ENCODE measurements around the gene ATG2B.

ATG2B gene

GRCh38 chr14:96285667-96286066 lies 77.5 kb downstream of the ATG2B start:
- no peak overlapping the region for H3K27ac ChIP-seq (ENCODE audit: insufficient read depth in 1 of 2, low read depth in 1 of 2, low read length in 2 of 2, poor library complexity in 1 of 2, severe bottlenecking in 2 of 2)
- DNase-seq, result no peak
- H3K36me3 ChIP-seq (ENCODE audit: control insufficient read depth in 4 of 4, insufficient read depth in 4 of 4, low read length in 3 of 4), result peaks cover 13 to 66% (median 44%) of the 10 kb centered on the region in 4 experiments
- CTCF ChIA-PET, result interaction anchor here (0.6 to 2.7 kb wide), 3 partner anchors 10 to 139 kb away, joined by 3 to 12 read pairs (median 5); no protein-coding TSS in a partner anchor
- POLR2A ChIA-PET, result no interaction called here
- no peak overlapping the region for H3K4me3 ChIP-seq (ENCODE audit: control insufficient read depth in 1 of 7, extremely low read depth in 1 of 7, insufficient read depth in 4 of 7, low read depth in 2 of 7, low read length in 6 of 7)
- no peaks in the 10 kb centered on the region for H3K9me3 ChIP-seq (ENCODE audit: control extremely low read depth in 1 of 5, control insufficient read depth in 4 of 5, insufficient read depth in 2 of 5, low read depth in 1 of 5, low read length in 4 of 5)
- H3K27me3 ChIP-seq (replicated peaks in 2 of 5; ENCODE audit: control insufficient read depth in 4 of 5, insufficient read depth in 5 of 5, low read length in 4 of 5), result no peaks in the 10 kb centered on the region
- WGBS (ENCODE audit: insufficient coverage), result 97% methylated on average over 15 of the region's 17 CpGs
- no peaks in the 10 kb centered on the region for H3K4me1 ChIP-seq (ENCODE audit: control extremely low read depth in 1 of 4, control insufficient read depth in 4 of 4, insufficient read depth in 4 of 4, low read length in 3 of 4)

- Histone ChIP-seq H3K9me3 (ENCODE audit: control extremely low read depth in 1 of 5, control insufficient read depth in 4 of 5, insufficient read depth in 2 of 5, low read depth in 1 of 5, low read length in 4 of 5) (no peaks in the 10 kb centered on the region), H3K4me1 (ENCODE audit: control extremely low read depth in 1 of 4, control insufficient read depth in 4 of 4, insufficient read depth in 4 of 4, low read length in 3 of 4) (no peaks in the 10 kb centered on the region), H3K4me3 (ENCODE audit: control insufficient read depth in 1 of 7, extremely low read depth in 1 of 7, insufficient read depth in 4 of 7, low read depth in 2 of 7, low read length in 6 of 7) (no peak overlapping the region), H3K27ac (ENCODE audit: insufficient read depth in 1 of 2, low read depth in 1 of 2, low read length in 2 of 2, poor library complexity in 1 of 2, severe bottlenecking in 2 of 2) (no peak overlapping the region), H3K27me3 (replicated peaks in 2 of 5; ENCODE audit: control insufficient read depth in 4 of 5, insufficient read depth in 5 of 5, low read length in 4 of 5) (no peaks in the 10 kb centered on the region), H3K36me3 (ENCODE audit: control insufficient read depth in 4 of 4, insufficient read depth in 4 of 4, low read length in 3 of 4) (peaks cover 6 to 55% (median 36%) of the 10 kb centered on the region in 4 experiments)
- POLR2A ChIA-PET, result no interaction called here
- DNase-seq, result no peak
- no CpG with 5 or more reads among the region's 1 CpG for WGBS (ENCODE audit: insufficient coverage)
- CTCF ChIA-PET, result no interaction called here
Observed at GRCh38 chr14:96284430-96284829, 78.7 kb downstream of the ATG2B start.

DNA sequence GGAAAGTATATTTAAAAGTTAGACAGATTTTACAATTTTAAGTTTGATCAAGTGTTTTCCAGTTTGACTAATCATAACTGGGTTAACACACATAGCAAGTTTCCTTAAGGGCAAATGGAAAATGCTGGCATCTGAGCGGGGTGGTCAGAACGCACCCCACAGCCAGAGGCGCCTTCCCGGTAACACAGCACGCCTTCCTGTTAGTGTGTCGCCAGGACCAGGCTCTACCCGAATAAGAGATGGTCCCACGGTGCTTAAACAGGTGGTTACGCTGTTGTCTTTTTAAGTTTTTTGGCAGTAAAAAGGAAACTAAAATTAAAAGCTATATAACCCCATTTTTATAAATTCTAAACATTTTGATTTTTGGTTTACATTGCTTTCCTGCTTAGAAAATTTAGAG lies 79.1 kb downstream of the ATG2B start:
- CTCF ChIA-PET, result no interaction called here
- H3K36me3 ChIP-seq (ENCODE audit: control insufficient read depth in 4 of 4, insufficient read depth in 4 of 4, low read length in 3 of 4), result peaks cover 6 to 50% (median 32%) of the 10 kb centered on the region in 4 experiments

DNA sequence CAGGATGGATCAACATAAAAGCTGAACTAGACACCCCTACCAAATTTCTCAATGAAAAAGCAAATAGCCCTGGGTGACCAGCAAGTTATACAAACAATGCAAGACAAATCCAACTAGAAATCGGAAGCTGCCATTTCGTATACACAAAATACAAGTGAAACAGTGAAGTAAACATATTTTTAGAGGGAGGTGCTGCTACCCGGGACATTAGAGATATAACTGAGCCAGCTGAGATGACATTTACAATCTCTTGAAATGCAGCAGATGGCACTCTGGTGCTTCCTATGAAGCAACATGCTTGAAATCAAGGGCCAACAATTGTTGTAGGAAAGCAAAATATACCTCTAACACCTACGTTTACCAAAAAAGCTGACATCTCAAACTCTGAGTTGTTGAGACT lies 81.7 kb downstream of the ATG2B start:
- POLR2A ChIA-PET, result no interaction called here

More for the DNA sequence above, 79.1 kb downstream of the ATG2B start:
- Histone ChIP-seq H3K9me3 (ENCODE audit: control extremely low read depth in 1 of 5, control insufficient read depth in 4 of 5, insufficient read depth in 2 of 5, low read depth in 1 of 5, low read length in 4 of 5) (no peaks in the 10 kb centered on the region), H3K4me3 (ENCODE audit: control insufficient read depth in 1 of 7, extremely low read depth in 1 of 7, insufficient read depth in 4 of 7, low read depth in 2 of 7, low read length in 6 of 7) (no peak overlapping the region), H3K4me1 (ENCODE audit: control extremely low read depth in 1 of 4, control insufficient read depth in 4 of 4, insufficient read depth in 4 of 4, low read length in 3 of 4) (no peaks in the 10 kb centered on the region), H3K27ac (ENCODE audit: insufficient read depth in 1 of 2, low read depth in 1 of 2, low read length in 2 of 2, poor library complexity in 1 of 2, severe bottlenecking in 2 of 2) (no peak overlapping the region), H3K27me3 (replicated peaks in 2 of 5; ENCODE audit: control insufficient read depth in 4 of 5, insufficient read depth in 5 of 5, low read length in 4 of 5) (no peaks in the 10 kb centered on the region)
- POLR2A ChIA-PET, result no interaction called here
- DNase-seq, result no peak
- 93% methylated on average over 6 of the region's 9 CpGs for WGBS (ENCODE audit: insufficient coverage)

GRCh38 chr14:96280104-96280503 lies 83.0 kb downstream of the ATG2B start:
- Histone ChIP-seq H3K36me3 (ENCODE audit: control insufficient read depth in 4 of 4, insufficient read depth in 4 of 4, low read length in 3 of 4) (peaks cover 2 to 24% (median 15%) of the 10 kb centered on the region in 4 experiments), H3K4me1 (ENCODE audit: control extremely low read depth in 1 of 4, control insufficient read depth in 4 of 4, insufficient read depth in 4 of 4, low read length in 3 of 4) (no peaks in the 10 kb centered on the region), H3K4me3 (ENCODE audit: control insufficient read depth in 1 of 7, extremely low read depth in 1 of 7, insufficient read depth in 4 of 7, low read depth in 2 of 7, low read length in 6 of 7) (no peak overlapping the region), H3K9me3 (ENCODE audit: control extremely low read depth in 1 of 5, control insufficient read depth in 4 of 5, insufficient read depth in 2 of 5, low read depth in 1 of 5, low read length in 4 of 5) (peaks cover 0 to 12% (median 7%) of the 10 kb centered on the region in 5 experiments), H3K27me3 (replicated peaks in 2 of 5; ENCODE audit: control insufficient read depth in 4 of 5, insufficient read depth in 5 of 5, low read length in 4 of 5) (no peaks in the 10 kb centered on the region), H3K27ac (ENCODE audit: insufficient read depth in 1 of 2, low read depth in 1 of 2, low read length in 2 of 2, poor library complexity in 1 of 2, severe bottlenecking in 2 of 2) (no peak overlapping the region)
- CTCF ChIA-PET, result interaction anchor here (1.2 kb wide), 1 partner anchor 18 kb away, joined by 3 read pairs; no protein-coding TSS in a partner anchor
- DNase-seq, result no peak
- POLR2A ChIA-PET, result no interaction called here
- no CpG with 5 or more reads among the region's 2 CpGs for WGBS (ENCODE audit: insufficient coverage)

More for the DNA sequence above, 81.7 kb downstream of the ATG2B start:
- Histone ChIP-seq H3K36me3 (ENCODE audit: control insufficient read depth in 4 of 4, insufficient read depth in 4 of 4, low read length in 3 of 4) (peaks cover 2 to 35% (median 22%) of the 10 kb centered on the region in 4 experiments), H3K4me1 (ENCODE audit: control extremely low read depth in 1 of 4, control insufficient read depth in 4 of 4, insufficient read depth in 4 of 4, low read length in 3 of 4) (no peaks in the 10 kb centered on the region), H3K27ac (ENCODE audit: insufficient read depth in 1 of 2, low read depth in 1 of 2, low read length in 2 of 2, poor library complexity in 1 of 2, severe bottlenecking in 2 of 2) (no peak overlapping the region), H3K27me3 (replicated peaks in 2 of 5; ENCODE audit: control insufficient read depth in 4 of 5, insufficient read depth in 5 of 5, low read length in 4 of 5) (no peaks in the 10 kb centered on the region), H3K4me3 (ENCODE audit: control insufficient read depth in 1 of 7, extremely low read depth in 1 of 7, insufficient read depth in 4 of 7, low read depth in 2 of 7, low read length in 6 of 7) (no peak overlapping the region), H3K9me3 (ENCODE audit: control extremely low read depth in 1 of 5, control insufficient read depth in 4 of 5, insufficient read depth in 2 of 5, low read depth in 1 of 5, low read length in 4 of 5) (peaks cover 0 to 12% (median 7%) of the 10 kb centered on the region in 5 experiments)
- no peak for DNase-seq
- CTCF ChIA-PET, result interaction anchor here (1.2 kb wide), 1 partner anchor 16 kb away, joined by 3 read pairs; no protein-coding TSS in a partner anchor
- 96% methylated on average over 3 of the region's 4 CpGs for WGBS (ENCODE audit: insufficient coverage)

DNA sequence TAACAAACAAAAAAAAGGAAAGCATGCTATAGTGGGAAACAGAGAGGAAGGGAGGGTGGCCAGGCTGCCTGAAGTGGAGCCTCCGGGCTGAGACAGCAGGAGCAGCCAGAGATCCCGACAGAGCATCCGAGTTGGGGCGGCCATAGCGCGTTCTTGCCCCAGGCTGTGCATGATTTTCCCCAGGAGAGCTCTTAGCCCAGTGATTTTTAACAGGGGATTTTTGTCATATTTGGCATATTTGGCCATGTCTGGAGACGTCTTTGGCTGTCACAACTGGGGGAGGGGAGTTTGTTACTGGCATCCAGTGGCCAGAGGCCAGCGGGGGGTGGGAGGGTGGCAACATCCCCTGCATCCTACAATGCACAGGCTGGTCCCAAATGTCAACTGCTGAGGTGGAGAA lies 83.6 kb downstream of the ATG2B start:
- Histone ChIP-seq H3K27ac (ENCODE audit: insufficient read depth in 1 of 2, low read depth in 1 of 2, low read length in 2 of 2, poor library complexity in 1 of 2, severe bottlenecking in 2 of 2) (no peak overlapping the region), H3K9me3 (ENCODE audit: control extremely low read depth in 1 of 5, control insufficient read depth in 4 of 5, insufficient read depth in 2 of 5, low read depth in 1 of 5, low read length in 4 of 5) (peaks cover 0 to 12% (median 7%) of the 10 kb centered on the region in 5 experiments), H3K27me3 (replicated peaks in 2 of 5; ENCODE audit: control insufficient read depth in 4 of 5, insufficient read depth in 5 of 5, low read length in 4 of 5) (peaks cover 0 to 3% (median 0%) of the 10 kb centered on the region in 5 experiments), H3K4me1 (ENCODE audit: control extremely low read depth in 1 of 4, control insufficient read depth in 4 of 4, insufficient read depth in 4 of 4, low read length in 3 of 4) (no peaks in the 10 kb centered on the region), H3K4me3 (ENCODE audit: control insufficient read depth in 1 of 7, extremely low read depth in 1 of 7, insufficient read depth in 4 of 7, low read depth in 2 of 7, low read length in 6 of 7) (no peak overlapping the region), H3K36me3 (ENCODE audit: control insufficient read depth in 4 of 4, insufficient read depth in 4 of 4, low read length in 3 of 4) (peaks cover 2 to 23% (median 14%) of the 10 kb centered on the region in 4 experiments)
- no peak for DNase-seq
- WGBS (ENCODE audit: insufficient coverage), result 98% methylated on average over 6 of the region's 8 CpGs
- ChIA-PET CTCF (interaction anchor here (1.6 kb wide), 1 partner anchor 179 kb away, joined by 8 read pairs; no protein-coding TSS in a partner anchor), POLR2A (no interaction called here)

DNA sequence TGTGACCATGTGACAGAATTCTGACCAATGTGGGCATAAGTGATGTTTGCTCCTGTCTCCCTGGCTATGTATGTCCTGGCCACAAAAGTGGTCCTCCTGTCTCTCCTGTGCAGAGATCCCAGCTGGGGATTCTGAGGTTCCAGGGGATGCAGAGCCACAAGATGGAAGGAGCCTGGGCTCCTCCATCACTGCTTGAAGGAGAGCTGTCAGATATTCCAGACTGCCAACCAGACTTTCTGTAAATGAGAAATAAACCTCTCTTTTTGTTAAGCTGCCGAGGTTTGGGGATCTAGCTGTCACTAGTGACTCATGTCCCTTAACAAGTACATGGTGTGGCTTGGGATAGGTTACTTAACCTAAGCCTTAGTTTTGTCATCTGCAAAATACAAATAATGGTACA lies 85.3 kb downstream of the ATG2B start:
- POLR2A ChIA-PET, result no interaction called here
- WGBS (ENCODE audit: insufficient coverage), result 60% methylated on average over 1 of the region's 1 CpG
- peaks cover 0 to 14% (median 7%) of the 10 kb centered on the region in 4 experiments for H3K36me3 ChIP-seq (ENCODE audit: control insufficient read depth in 4 of 4, insufficient read depth in 4 of 4, low read length in 3 of 4)
- CTCF ChIA-PET, result interaction anchor here (0.8 to 4.6 kb wide), 4 partner anchors 9 to 179 kb away, joined by 3 to 12 read pairs (median 10); no protein-coding TSS in a partner anchor
- H3K4me3 ChIP-seq (ENCODE audit: control insufficient read depth in 1 of 7, extremely low read depth in 1 of 7, insufficient read depth in 4 of 7, low read depth in 2 of 7, low read length in 6 of 7), result no peak overlapping the region
- DNase-seq, result no peak
- H3K27ac ChIP-seq (ENCODE audit: insufficient read depth in 1 of 2, low read depth in 1 of 2, low read length in 2 of 2, poor library complexity in 1 of 2, severe bottlenecking in 2 of 2), result no peak overlapping the region
- H3K27me3 ChIP-seq (replicated peaks in 2 of 5; ENCODE audit: control insufficient read depth in 4 of 5, insufficient read depth in 5 of 5, low read length in 4 of 5), result peaks cover 0 to 3% (median 0%) of the 10 kb centered on the region in 5 experiments
- H3K9me3 ChIP-seq (ENCODE audit: control extremely low read depth in 1 of 5, control insufficient read depth in 4 of 5, insufficient read depth in 2 of 5, low read depth in 1 of 5, low read length in 4 of 5), result peaks cover 0 to 12% (median 7%) of the 10 kb centered on the region in 5 experiments
- no peaks in the 10 kb centered on the region for H3K4me1 ChIP-seq (ENCODE audit: control extremely low read depth in 1 of 4, control insufficient read depth in 4 of 4, insufficient read depth in 4 of 4, low read length in 3 of 4)

Measured in common myeloid progenitor, CD34-positive (primary cell).